A549 (cell line): ENCODE measurements around the gene CD27. TPM values are rescaled to one million over a fixed set of nuclear protein-coding genes. Genes with fewer than 3 reads are reported as not detected.
A peak's percentile ranks its signal among the peaks of the same experiment; 100 is the strongest.
"Not testable (repeated sequence)": the region's sequence is repeated elsewhere in the genome, so short reads cannot be mapped to it uniquely, and the experiment has no call there.

Experiments
- ATAC-seq, 2 experiments: fragments of 200-7000 bp in 1 of 2; fragments of >200 bp in 1 of 2; cut with Nextera tagmentation in 1 of 2; cut with Tn5 transposase in 1 of 2; 3 replicates each; pipeline versions ENCODE4 v1.8.0 to v1.9.1; 2018 to 2020; ENCODE audit warnings: mild to moderate bottlenecking in 1 of 2, moderate library complexity in 1 of 2
- CTCF ChIA-PET: fragments of 300-600 bp; sonication (Branson Sonifier 250); formaldehyde crosslinking; extraction: SDS; loops from one replicate; lab custom pipeline; 2021; ENCODE audit warnings: antibody characterized with exemption, inconsistent platforms; lab: Yijun Ruan, JAX
- POLR2A ChIA-PET: fragments of 350-600 bp; formaldehyde crosslinking; extraction: SDS; loops from one replicate; lab custom pipeline; 2021; ENCODE audit warnings: antibody characterized with exemption, inconsistent platforms; lab: Yijun Ruan, JAX
- DNase-seq, 2 experiments: peaks; one replicate each; pipeline versions ENCODE4 v3.0.0 to v3.0.0-alpha.2; 2011 to 2016; ENCODE audit warnings: low read depth in 1 of 2, low spot score in 1 of 2
- FAIRE-seq: peaks from 2 replicates; lab custom pipeline; 2011; peaks lifted over from hg19 to GRCh38; lab: Jason Lieb, UNC
- H3K27ac ChIP-seq, 2 experiments: fragments of >200 bp; sonication (Bioruptor Twin); formaldehyde crosslinking; 3 replicates each; pipeline ENCODE4 v1.5.1; 2016 to 2017
- H3K4me1 ChIP-seq: fragments of >200 bp; sonication (Bioruptor Twin); formaldehyde crosslinking; 3 replicates; pipeline ENCODE4 v1.6.1; 2016
- H3K4me2 ChIP-seq: fragments of >200 bp; sonication (Bioruptor Twin); formaldehyde crosslinking; 3 replicates; pipeline ENCODE4 v1.6.1; 2016
- H3K4me3 ChIP-seq: fragments of >200 bp; sonication (Bioruptor Twin); formaldehyde crosslinking; 3 replicates; pipeline ENCODE4 v1.5.1; 2016
- H3K9me3 ChIP-seq: fragments of >200 bp; sonication (Bioruptor Twin); formaldehyde crosslinking; 3 replicates; pipeline ENCODE4 v1.6.1; 2016
- ATOH8 ChIP-seq: fragments of 250-450 bp; sonication (Bioruptor Pico); IDR thresholded peaks from 2 replicates; pipeline ENCODE4 v1.5.0; 2020; ENCODE audit warnings: low read depth, mild to moderate bottlenecking, moderate library complexity
- CBX8 ChIP-seq: fragments of 200-600 bp; sonication (generic); IDR thresholded peaks from 2 replicates; pipeline ENCODE4 v1.6.1; 2016
- CEBPB ChIP-seq, 2 experiments: fragments of >200 bp in 1 of 2; sonication (Bioruptor Twin) in 1 of 2; formaldehyde crosslinking in 1 of 2; IDR thresholded peaks; 2 replicates each; pipeline ENCODE4 v1.6.1; 2012 to 2016
- EHF ChIP-seq: fragments of 250-450 bp; sonication (Bioruptor Pico); IDR thresholded peaks from 2 replicates; pipeline ENCODE4 v1.5.0; 2020; ENCODE audit warnings: mild to moderate bottlenecking
- ELK1 ChIP-seq: fragments of 150-350 bp; IDR thresholded peaks from 2 replicates; pipeline ENCODE4 v1.6.1; 2014; ENCODE audit warnings: low read depth, mild to moderate bottlenecking, low read length
- FOXS1 ChIP-seq: fragments of 250-450 bp; sonication (Bioruptor Pico); IDR thresholded peaks from 2 replicates; pipeline ENCODE4 v1.5.0; 2020; ENCODE audit warnings: mild to moderate bottlenecking, moderate library complexity
- HES2 ChIP-seq: fragments of >200 bp; sonication (Bioruptor Twin); formaldehyde crosslinking; IDR thresholded peaks from 2 replicates; pipeline ENCODE4 v1.6.1; 2016
- HEYL ChIP-seq: fragments of 250-450 bp; sonication (Bioruptor Pico); IDR thresholded peaks from 2 replicates; pipeline ENCODE4 v1.8.0; 2021; ENCODE audit warnings: mild to moderate bottlenecking, moderate library complexity
- HOXA7 ChIP-seq: fragments of 250-450 bp; sonication (Bioruptor Pico); IDR thresholded peaks from 2 replicates; pipeline ENCODE4 v1.5.0; 2020; ENCODE audit warnings: mild to moderate bottlenecking, moderate library complexity
- JUNB ChIP-seq: fragments of >200 bp; sonication (Bioruptor Twin); formaldehyde crosslinking; IDR thresholded peaks from 2 replicates; pipeline ENCODE4 v1.6.1; 2016
- USF2 ChIP-seq: fragments of 450-650 bp; IDR thresholded peaks from 2 replicates; pipeline ENCODE4 v1.6.1; 2014; ENCODE audit warnings: antibody characterized with exemption
- ZFP36 ChIP-seq: fragments of 450-650 bp; IDR thresholded peaks from 2 replicates; pipeline ENCODE4 v1.6.1; 2014; ENCODE audit warnings: borderline replicate concordance; ENCODE audit not compliant: partially characterized antibody
- WGBS: methylation state at CpG from one replicate; pipeline ENCODE4 v1.1.6; 2017; ENCODE audit errors: missing lambda C conversion rate; 5-methylcytosine and 5-hydroxymethylcytosine counted together
- polyA plus RNA-seq, 4 experiments: library from polyadenylated mRNA; depleted of rRNA in 3 of 4; stranded (reverse); fragments of >200 nt; fragmentation: RNase III in 1 of 4; extraction: RNeasy Plus Mini Kit Qiagen cat#74134 plus additional on column Dnase treatment in 1 of 4; gene quantifications; 2 replicates in 3 of 4; 3 replicates in 1 of 4; pipeline ENCODE4 v1.2.3, GENCODE V29; 2011 to 2017

The CD27 gene
- polyA plus RNA-seq, 2 of the 4 experiments (the other 2 are of a cell fraction), result not detected

- TF ChIP-seq ATOH8 (CRISPR knock-in tag) (no peak), USF2 (no peak), ZFP36 (no peak), HES2 (no peak), HEYL (CRISPR knock-in tag) (no peak), JUNB (no peak), FOXS1 (no peak), ELK1 (no peak)
Measured at GRCh38 chr12:6493497-6494257, 48.9 kb downstream of the CD27 start, which contains the start of gene NCAPD2 (continued).

- Histone ChIP-seq H3K9me3 (no peaks in the 10 kb centered on the region), H3K4me3 (peak overlapping the region; percentile 80), H3K27ac (peak overlapping the region; percentile 65 to 80), H3K4me2 (peak overlapping the region; percentile 80), H3K4me1 (peaks cover 25% of the 10 kb centered on the region)
- ChIA-PET CTCF (interaction anchor here (0.9 to 2.1 kb wide), 2 partner anchors 18 to 45 kb away, joined by 3 to 7 read pairs; no protein-coding TSS in a partner anchor), POLR2A (interaction anchor here (0.8 to 1.8 kb wide), 3 partner anchors 23 to 41 kb away, joined by 3 to 39 read pairs (median 4); partner anchors contain the start of genes GAPDH and VAMP1)
- peak; percentile 7 for FAIRE-seq
- TF ChIP-seq CBX8 (no peak), HOXA7 (CRISPR knock-in tag) (0 out of 2 replicates have a peak, but pooled peaks have one; percentile 31), FOXS1 (0 out of 2 replicates have a peak, but pooled peaks have one; percentile 25)
- ATAC-seq, result no peak
- WGBS, result under 1% methylated on average over 14 of the region's 14 CpGs
- no peak for DNase-seq
Measured at GRCh38 chr12:6494258-6494743, 49.5 kb downstream of the CD27 start.

- CTCF ChIA-PET, result interaction anchor here (0.9 to 2.1 kb wide), 3 partner anchors 18 to 44 kb away, joined by 3 to 8 read pairs (median 7); no protein-coding TSS in a partner anchor
- FAIRE-seq, result no peak
- Histone ChIP-seq H3K4me1 (peaks cover 25% of the 10 kb centered on the region), H3K4me2 (peak overlapping the region; percentile 80), H3K4me3 (peak overlapping the region; percentile 80), H3K9me3 (no peaks in the 10 kb centered on the region), H3K27ac (peak overlapping the region; percentile 65 to 80; a peak in 5 of 6 replicates)
- TF ChIP-seq CEBPB (IDR thresholded peaks at IDR 0.05), result peak in 1 of 2 experiments; percentile 65; a peak in 1 of 4 replicates
- TF ChIP-seq EHF, result no peak
- ATAC-seq, result no peak
- 77% methylated on average over 1 of the region's 1 CpG for WGBS
- no peak for DNase-seq
- POLR2A ChIA-PET, result interaction anchor here (0.8 to 0.9 kb wide), 2 partner anchors 24 to 39 kb away, joined by 3 to 4 read pairs; partner anchors contain the start of genes GAPDH and VAMP1
Measured at GRCh38 chr12:6494968-6495367, 50.2 kb downstream of the CD27 start.

GRCh38 chr12:6497291-6497690 is 52.5 kb downstream of the CD27 start:
- H3K4me1 ChIP-seq, result peaks cover 19% of the 10 kb centered on the region
- H3K4me2 ChIP-seq, DNase-seq, H3K27ac ChIP-seq, POLR2A ChIA-PET, ATAC-seq, H3K9me3 ChIP-seq, FAIRE-seq, H3K4me3 ChIP-seq: not testable (repeated sequence)
- 92% methylated on average over 3 of the region's 3 CpGs for WGBS
- CTCF ChIA-PET, result interaction anchor here (0.6 to 2.0 kb wide), 5 partner anchors 25 to 42 kb away, joined by 3 to 4 read pairs (median 3); no protein-coding TSS in a partner anchor
